ENCODE measurements around the gene RPRD2.

Gene RPRD2

DNA sequence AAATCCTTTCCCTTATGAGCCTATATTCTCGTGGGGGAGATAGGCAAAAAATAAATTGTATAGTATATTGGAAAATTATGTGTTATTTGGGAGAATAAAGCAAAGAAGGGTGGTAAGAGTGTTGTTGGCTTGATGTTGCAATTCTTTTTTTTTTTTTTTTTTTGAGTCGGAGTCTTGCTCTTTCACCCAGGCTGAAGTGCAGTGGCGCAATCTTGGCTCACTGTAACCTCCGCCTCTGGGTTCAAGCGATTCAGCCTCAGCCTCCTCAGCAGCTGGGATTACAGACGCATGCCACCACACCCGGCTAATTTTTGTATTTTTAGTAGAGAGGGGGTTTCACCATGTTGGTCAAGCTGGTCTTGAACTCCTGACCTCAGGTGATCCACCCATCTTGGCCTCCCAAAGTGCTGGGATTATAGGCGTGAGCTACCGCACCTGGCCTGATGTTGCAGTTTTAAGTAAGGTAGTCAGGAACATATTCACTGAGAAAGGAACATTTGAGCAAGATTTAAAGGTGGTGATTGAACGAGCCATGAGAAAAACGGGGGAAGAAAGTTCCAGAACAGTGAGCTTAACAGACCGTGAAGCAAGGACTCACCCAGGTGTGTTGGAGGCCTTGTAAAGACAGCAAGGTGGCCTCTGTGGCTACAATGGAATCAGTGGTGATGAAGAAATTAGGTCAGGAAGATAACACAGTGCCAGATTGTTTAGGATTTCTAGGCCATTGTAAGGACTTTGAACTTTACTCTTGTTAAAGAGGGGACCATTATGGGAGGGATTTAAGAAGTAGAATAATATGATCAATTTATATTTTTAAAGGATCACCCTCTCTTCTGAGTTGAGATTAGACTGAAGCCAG is 45.8 kb downstream of the RPRD2 start:
- H3K36me3 Mint-ChIP-seq = no peaks in the 10 kb centered on the region
- peaks cover 50% of the 10 kb centered on the region for H3K4me1 Mint-ChIP-seq
- no peak overlapping the region for H3K27ac Mint-ChIP-seq
- no peaks in the 10 kb centered on the region for H3K9me3 Mint-ChIP-seq
- no peak overlapping the region for H3K4me3 Mint-ChIP-seq
- DNase-seq (ENCODE audit: low spot score in 2 of 2) (no peak), ATAC-seq (no peak)

DNA sequence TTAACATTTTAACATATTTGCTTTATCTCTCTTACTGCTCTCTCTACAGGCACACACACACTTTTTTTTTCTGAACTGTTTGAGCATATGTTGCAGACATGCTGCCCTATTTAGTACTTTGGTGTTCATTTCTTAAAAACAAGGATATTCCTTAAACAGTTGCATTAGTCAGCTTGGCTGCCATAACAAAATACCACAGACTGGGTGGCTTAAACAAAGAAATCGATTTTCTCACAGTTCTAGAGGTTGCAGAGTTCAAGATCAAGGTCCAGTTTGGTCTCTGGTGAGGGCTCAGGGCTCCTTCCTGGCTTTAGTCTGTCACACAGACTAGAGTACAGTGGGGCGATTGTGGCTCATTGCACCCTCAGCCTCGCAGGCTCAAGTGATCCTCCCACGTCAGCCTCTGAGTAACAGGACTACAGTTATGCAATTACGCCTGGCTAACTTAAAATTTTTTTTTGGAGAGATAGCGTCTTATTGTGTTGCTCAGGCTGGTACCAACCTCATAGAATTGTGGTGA is 46.7 kb downstream of the RPRD2 start:
- Mint-ChIP-seq H3K9me3 (no peaks in the 10 kb centered on the region), H3K4me3 (no peak overlapping the region), H3K27ac (peak overlapping the region; percentile 44), H3K4me1 (peaks cover 52% of the 10 kb centered on the region), H3K36me3 (no peaks in the 10 kb centered on the region)
- DNase-seq (ENCODE audit: low spot score in 2 of 2) = no peak
- ATAC-seq = no peak

DNA sequence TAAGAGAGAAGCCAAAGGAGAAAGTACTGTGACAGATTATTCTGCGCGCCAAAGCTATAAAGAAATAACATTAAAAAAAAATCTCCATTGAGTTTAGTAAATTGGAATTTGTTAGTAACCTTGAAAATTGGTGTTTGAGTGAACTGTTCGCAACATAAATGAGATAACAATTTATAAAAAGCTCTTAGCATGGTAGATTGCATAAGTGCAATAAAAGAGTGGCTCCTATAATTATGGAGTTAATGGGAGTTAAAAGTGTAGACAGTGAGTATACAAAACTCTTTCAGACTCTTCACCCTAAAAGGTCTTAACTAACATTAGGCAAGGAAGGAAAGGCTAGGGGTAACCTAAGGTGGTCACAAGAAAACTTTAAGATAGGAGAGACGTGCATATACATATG is 50.6 kb downstream of the RPRD2 start:
- DNase-seq (ENCODE audit: low spot score in 2 of 2) (no peak), ATAC-seq (no peak)
- no peaks in the 10 kb centered on the region for H3K9me3 Mint-ChIP-seq
- peaks cover 65% of the 10 kb centered on the region for H3K4me1 Mint-ChIP-seq
- peaks cover 20% of the 10 kb centered on the region for H3K36me3 Mint-ChIP-seq
- H3K27ac Mint-ChIP-seq = peak overlapping the region; percentile 30
- H3K4me3 Mint-ChIP-seq = no peak overlapping the region

DNA sequence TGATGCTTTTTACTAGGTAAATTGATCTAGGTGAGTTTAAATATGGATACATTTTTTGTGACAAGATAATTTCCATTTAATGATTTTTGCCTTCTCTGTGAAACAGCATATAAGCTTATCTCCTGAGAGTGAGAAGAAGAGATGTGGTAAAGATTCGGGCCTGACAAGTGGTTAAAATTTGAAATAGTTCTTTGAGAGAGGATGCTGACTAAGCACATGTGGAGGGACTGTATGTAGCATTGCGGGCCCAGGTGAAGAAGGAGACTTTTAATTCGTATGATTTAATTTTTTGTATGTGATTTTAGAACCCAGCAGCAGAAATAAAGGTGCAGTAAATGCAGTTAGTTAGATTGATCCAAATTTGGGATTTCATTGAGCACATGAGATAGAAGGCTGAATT is 51.9 kb downstream of the RPRD2 start:
- no peaks in the 10 kb centered on the region for H3K9me3 Mint-ChIP-seq
- peaks cover 25% of the 10 kb centered on the region for H3K36me3 Mint-ChIP-seq
- H3K27ac Mint-ChIP-seq = peak overlapping the region; percentile 1
- H3K4me3 Mint-ChIP-seq = no peak overlapping the region
- peaks cover 53% of the 10 kb centered on the region for H3K4me1 Mint-ChIP-seq
- ATAC-seq = peak; percentile 40
- DNase-seq (ENCODE audit: low spot score in 2 of 2) = no peak

DNA sequence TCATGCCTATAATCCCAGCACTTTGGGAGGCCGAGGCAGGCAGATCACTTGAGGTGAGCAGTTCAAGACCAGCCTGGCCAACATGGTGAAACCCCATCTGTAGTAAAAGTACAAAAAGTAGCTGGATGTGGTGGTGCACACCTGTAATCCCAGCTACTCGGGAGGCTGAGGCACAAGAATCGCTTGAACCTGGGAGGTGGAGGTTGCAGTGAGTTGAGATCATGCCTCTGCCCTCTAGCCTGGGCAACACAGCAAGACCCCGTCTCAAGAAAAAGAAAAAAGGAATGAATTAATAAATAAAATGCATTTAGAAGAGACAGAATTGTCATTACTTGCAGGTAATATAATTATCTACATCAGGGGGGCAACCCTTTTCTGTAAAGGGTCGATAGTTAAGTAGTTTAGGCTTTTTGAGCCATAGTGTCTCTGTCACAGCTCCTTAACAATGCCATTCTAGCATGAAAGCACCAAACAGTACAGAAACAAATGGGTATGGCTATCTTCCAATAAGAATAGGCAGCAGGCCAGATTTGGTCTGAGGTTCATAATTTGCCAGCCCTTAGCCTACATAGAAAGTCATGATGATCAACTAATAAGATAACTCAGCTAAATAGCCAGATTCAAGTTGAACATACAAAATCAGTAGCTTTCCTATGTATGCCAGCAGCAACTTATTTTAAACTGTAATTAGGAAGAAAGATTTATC is 56.8 kb downstream of the RPRD2 start:
- Mint-ChIP-seq H3K4me3 (no peak overlapping the region), H3K4me1 (peaks cover 26% of the 10 kb centered on the region), H3K9me3 (no peaks in the 10 kb centered on the region), H3K36me3 (peaks cover 47% of the 10 kb centered on the region), H3K27ac (no peak overlapping the region)
- DNase-seq (ENCODE audit: low spot score in 2 of 2) (no peak), ATAC-seq (no peak)

DNA sequence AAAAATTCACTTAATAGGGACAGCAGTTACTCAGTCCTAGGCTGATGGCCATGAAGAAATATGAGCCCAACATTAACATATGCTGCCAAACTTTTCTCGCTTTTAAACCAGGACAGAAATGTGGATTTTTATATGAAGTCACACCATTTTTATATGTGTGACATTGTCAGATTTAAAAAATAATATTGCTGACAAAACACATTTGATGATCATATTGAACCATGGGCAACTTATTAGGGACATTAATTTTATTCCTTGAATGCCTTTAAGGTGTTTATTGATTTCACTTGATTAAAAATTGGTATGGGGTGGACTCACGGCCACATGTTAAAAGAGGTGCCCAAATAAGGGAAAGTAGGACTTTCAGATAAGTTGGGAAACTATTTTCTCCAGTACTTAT is 58.6 kb downstream of the RPRD2 start:
- Mint-ChIP-seq H3K36me3 (peaks cover 42% of the 10 kb centered on the region), H3K9me3 (no peaks in the 10 kb centered on the region), H3K4me3 (no peak overlapping the region), H3K4me1 (peaks cover 10% of the 10 kb centered on the region), H3K27ac (peak overlapping the region; percentile 11)
- ATAC-seq = no peak
- DNase-seq (ENCODE audit: low spot score in 2 of 2) = no peak

DNA sequence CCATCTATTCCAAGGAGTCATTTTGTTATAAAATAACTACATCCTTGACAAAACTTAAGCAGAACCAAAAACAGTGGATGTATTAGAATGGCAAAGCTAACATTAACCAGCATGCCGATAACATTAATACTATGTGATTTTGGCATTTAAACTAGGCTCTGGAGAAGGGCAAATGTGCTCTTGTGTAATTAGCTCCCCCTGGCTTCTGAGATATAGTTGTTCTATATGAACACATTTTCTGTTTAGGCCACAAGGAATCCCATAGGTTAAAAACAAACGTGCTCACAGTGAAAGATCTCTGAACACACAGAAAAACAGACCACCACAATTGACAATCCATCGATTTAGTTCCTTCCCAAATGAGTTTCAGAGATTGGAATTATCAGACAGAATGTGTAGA is 65.9 kb downstream of the RPRD2 start:
- Mint-ChIP-seq H3K9me3 (no peaks in the 10 kb centered on the region), H3K36me3 (peaks cover 18% of the 10 kb centered on the region), H3K4me1 (peaks cover 6% of the 10 kb centered on the region), H3K4me3 (no peak overlapping the region), H3K27ac (peak overlapping the region; percentile 0)
- no peak for DNase-seq (ENCODE audit: low spot score in 2 of 2)
- ATAC-seq = no peak

DNA sequence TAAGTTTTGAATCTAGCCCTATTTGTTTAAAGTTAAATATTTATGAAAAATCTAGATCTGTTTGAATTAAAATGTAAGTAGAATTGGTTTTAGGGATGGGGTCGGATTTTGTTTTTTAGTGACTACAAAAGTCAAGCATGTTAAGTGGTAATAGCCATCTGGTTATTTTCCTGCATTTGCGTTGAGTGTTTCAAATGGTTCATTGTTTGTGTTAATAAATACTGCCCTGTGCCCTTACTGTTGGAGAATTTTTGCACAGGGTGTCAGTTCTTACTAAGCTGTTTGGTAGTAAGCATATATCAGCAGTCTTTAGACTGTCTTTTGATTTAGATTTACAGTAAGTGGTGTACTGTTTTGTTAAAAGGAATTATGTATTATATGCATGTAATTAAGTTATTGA is 77.2 kb downstream of the RPRD2 start:
- H3K4me3 Mint-ChIP-seq = no peak overlapping the region
- no peak for DNase-seq (ENCODE audit: low spot score in 2 of 2)
- ATAC-seq = no peak
- no peaks in the 10 kb centered on the region for H3K9me3 Mint-ChIP-seq
- H3K4me1 Mint-ChIP-seq = peaks cover 6% of the 10 kb centered on the region
- no peak overlapping the region for H3K27ac Mint-ChIP-seq
- peaks cover 79% of the 10 kb centered on the region for H3K36me3 Mint-ChIP-seq

DNA sequence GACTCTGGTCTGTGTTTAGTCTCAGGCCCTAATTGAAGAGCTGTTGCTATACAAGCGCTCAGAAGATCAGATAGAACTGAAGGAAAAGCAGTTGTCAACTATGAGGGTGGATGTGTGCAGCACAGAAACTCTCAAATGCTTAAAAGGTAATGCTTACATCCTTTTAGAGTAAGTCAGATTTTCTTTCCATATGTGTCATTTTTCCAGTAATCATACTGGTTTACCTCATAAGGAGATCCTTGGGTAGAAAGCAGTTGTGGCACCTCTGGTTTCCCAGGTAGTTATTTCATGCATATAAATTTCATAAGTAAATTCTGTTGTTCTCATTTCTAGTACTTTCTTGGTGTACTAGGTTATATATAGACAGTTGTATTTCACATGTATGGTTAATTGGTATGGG is 80.3 kb downstream of the RPRD2 start:
- peak overlapping the region; percentile 21 for H3K27ac Mint-ChIP-seq
- peak; percentile 71 for ATAC-seq

DNA sequence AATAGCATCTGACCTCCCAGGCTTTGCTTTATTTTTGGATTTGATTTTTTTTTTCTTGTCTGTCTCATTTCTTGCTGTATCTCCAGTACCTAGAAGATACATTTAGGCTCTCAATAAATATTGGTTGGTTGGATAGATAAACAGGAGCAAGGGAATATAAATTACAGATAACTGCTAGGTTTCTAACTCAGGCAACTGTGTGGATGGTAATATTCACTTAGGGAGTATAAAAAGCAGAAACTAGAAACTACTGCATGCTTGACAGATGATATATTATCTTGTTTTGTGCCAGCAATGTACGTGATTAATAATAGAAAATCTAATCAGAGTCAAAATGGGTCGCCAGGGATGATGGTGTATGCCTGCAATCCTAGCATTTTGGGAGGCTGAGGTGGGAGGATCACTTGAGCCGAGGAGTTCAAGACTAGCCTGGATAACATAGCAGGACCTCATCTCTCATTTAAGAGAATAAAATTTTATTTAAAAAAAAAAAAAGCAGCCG is 92.2 kb downstream of the RPRD2 start:
- no peak overlapping the region for H3K4me3 Mint-ChIP-seq

More for the DNA sequence above, 80.3 kb downstream of the RPRD2 start:
- Mint-ChIP-seq H3K9me3 (no peaks in the 10 kb centered on the region), H3K36me3 (peaks cover 95% of the 10 kb centered on the region), H3K4me1 (peaks cover 6% of the 10 kb centered on the region), H3K4me3 (no peak overlapping the region)
- DNase-seq (ENCODE audit: low spot score in 2 of 2) = no peak

DNA sequence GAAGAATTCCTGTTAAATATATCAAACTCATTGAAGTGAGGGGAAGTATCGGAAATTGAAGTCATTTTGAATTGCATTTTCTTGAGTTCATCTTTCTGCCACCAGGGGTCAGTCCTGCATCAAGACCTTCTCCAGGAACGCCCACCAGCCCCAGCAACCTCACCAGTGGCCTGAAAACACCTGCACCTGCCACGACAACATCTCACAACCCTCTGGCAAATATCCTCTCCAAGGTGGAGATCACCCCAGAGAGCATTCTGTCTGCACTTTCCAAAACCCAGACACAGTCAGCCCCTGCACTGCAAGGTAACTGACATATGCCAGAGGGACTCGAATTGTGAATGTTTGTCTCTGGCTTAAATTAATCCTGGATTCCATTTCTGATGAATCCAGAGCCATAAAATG is 100.5 kb downstream of the RPRD2 start:
- no peak overlapping the region for H3K27ac Mint-ChIP-seq
- no peaks in the 10 kb centered on the region for H3K4me1 Mint-ChIP-seq
- peaks cover 99% of the 10 kb centered on the region for H3K36me3 Mint-ChIP-seq
- ATAC-seq (peak; percentile 71), DNase-seq (ENCODE audit: low spot score in 2 of 2) (peak; percentile 55 to 80)
- H3K4me3 Mint-ChIP-seq = no peak overlapping the region
- no peaks in the 10 kb centered on the region for H3K9me3 Mint-ChIP-seq

More for the DNA sequence above, 92.2 kb downstream of the RPRD2 start:
- Mint-ChIP-seq H3K9me3 (no peaks in the 10 kb centered on the region), H3K27ac (peak overlapping the region; percentile 85), H3K4me1 (no peaks in the 10 kb centered on the region), H3K36me3 (peaks cover 92% of the 10 kb centered on the region)
- ATAC-seq (no peak), DNase-seq (ENCODE audit: low spot score in 2 of 2) (no peak)

DNA sequence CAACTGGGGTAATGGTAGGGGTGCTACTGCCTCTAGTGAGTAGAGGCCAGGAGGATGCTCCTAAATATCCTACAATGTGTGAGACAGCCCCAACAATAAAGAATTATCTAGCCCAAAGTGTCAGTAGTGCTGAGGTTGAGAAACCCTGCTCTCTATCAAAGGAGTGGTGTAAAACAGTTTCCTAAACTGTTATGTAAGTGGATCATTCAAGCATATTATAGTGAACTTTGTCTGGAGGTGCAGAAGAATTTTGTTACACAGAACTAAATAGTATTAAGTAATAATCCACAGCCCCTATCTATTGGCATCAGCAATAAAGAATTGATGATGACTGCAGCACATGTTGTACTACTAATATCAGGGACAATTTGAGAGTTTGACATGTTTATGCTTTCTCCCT is 103.0 kb downstream of the RPRD2 start:
- DNase-seq (ENCODE audit: low spot score in 2 of 2) (no peak), ATAC-seq (no peak)
- no peak overlapping the region for H3K4me3 Mint-ChIP-seq
- H3K4me1 Mint-ChIP-seq = peaks cover 6% of the 10 kb centered on the region
- peaks cover 97% of the 10 kb centered on the region for H3K36me3 Mint-ChIP-seq
- H3K27ac Mint-ChIP-seq = no peak overlapping the region
- H3K9me3 Mint-ChIP-seq = no peaks in the 10 kb centered on the region

DNA sequence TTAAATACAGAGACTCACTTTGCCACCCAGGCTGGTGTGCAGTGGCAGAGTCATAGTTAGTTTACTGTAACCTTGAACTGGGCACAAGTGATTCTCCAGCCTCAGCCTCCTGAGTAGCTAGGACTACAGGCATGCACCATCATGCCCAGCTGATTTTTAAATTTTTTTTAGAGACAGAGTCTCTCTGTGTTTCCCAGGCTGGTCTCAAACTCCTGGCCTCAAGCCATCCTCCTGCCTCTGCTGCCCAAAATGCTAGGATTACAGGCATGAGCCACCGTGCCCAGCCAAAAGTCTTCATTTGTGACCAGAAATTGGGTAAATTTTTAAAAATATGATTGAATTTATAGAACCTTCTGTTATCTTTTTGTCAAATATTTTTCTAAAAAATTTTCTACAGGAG is 105.3 kb downstream of the RPRD2 start:
- no peaks in the 10 kb centered on the region for H3K9me3 Mint-ChIP-seq
- no peak for ATAC-seq

DNA sequence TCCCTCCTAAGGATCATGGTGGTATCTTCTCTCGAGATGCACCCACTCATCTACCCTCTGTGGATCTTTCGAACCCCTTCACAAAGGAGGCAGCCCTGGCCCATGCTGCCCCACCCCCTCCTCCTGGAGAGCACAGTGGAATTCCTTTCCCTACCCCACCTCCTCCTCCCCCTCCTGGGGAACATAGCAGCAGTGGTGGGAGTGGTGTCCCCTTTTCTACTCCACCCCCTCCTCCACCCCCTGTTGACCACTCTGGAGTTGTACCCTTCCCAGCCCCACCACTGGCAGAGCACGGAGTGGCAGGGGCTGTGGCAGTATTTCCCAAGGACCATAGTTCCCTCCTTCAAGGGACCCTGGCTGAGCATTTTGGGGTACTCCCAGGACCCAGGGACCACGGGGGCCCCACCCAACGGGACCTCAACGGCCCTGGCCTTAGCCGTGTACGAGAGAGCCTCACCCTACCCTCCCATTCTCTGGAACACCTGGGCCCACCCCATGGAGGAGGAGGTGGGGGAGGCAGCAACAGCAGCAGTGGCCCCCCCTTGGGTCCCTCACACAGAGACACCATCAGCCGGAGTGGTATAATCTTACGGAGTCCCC is 108.8 kb downstream of the RPRD2 start:
- Mint-ChIP-seq H3K4me1 (peaks cover 12% of the 10 kb centered on the region), H3K9me3 (no peaks in the 10 kb centered on the region), H3K27ac (no peak overlapping the region), H3K4me3 (no peak overlapping the region), H3K36me3 (peaks cover 67% of the 10 kb centered on the region)
- ATAC-seq (no peak), DNase-seq (ENCODE audit: low spot score in 2 of 2) (no peak)

More for the DNA sequence above, 105.3 kb downstream of the RPRD2 start:
- Mint-ChIP-seq H3K4me3 (no peak overlapping the region), H3K27ac (no peak overlapping the region), H3K36me3 (peaks cover 97% of the 10 kb centered on the region), H3K4me1 (peaks cover 6% of the 10 kb centered on the region)
- no peak for DNase-seq (ENCODE audit: low spot score in 2 of 2)

DNA sequence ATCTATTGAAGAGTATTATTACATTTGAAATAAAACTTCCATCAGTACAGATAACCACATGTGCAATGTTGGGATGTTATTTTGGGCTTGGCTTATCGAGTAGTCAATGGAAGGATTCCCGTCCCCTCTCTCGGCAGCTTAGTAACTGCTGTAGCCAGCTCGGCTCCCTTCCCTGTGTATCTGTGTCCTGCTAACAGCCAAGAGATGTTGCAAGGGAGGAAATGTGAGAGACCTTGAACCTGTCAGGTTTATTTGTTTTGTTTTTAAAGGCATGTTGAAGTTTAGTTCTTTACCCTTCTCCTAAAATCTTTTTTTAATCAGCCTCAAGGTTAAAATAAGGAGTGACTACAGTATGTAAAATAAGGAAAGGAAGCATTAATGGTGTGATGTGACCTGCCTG is 109.7 kb downstream of the RPRD2 start:
- ATAC-seq (no peak), DNase-seq (ENCODE audit: low spot score in 2 of 2) (no peak)
- Mint-ChIP-seq H3K4me1 (peaks cover 12% of the 10 kb centered on the region), H3K9me3 (no peaks in the 10 kb centered on the region), H3K27ac (peak overlapping the region; percentile 81), H3K4me3 (no peak overlapping the region), H3K36me3 (peaks cover 58% of the 10 kb centered on the region)
